HL-60 (cell line): ENCODE data around the gene CPTP.

ENCODE experiments used
- DNase-seq, 2 experiments: peaks; one replicate each; pipeline ENCODE4 v3.0.0-alpha.2; 2010 to 2020; ENCODE audit warnings: low read depth in 1 of 2, low spot score in 1 of 2
- H3K27ac ChIP-seq: fragments of 250-450 bp; sonication (Bioruptor Pico); replicated peaks from 2 replicates; pipeline ENCODE4 v1.5.1; 2020; ENCODE audit warnings: mild to moderate bottlenecking, moderate library complexity
- H3K27me3 ChIP-seq: fragments of 250-450 bp; sonication (Bioruptor Pico); 2 replicates; pipeline ENCODE4 v1.5.1; 2021; ENCODE audit warnings: mild to moderate bottlenecking, moderate library complexity; ENCODE audit not compliant: insufficient read depth, poor library complexity, severe bottlenecking
- H3K4me3 ChIP-seq: replicated peaks from 2 replicates; pipeline ENCODE4 v1.5.1; 2011; ENCODE audit warnings: mild to moderate bottlenecking, control low read depth, low read length; ENCODE audit not compliant: insufficient read depth
- GABPA ChIP-seq: IDR thresholded peaks from 2 replicates; pipeline ENCODE4 v1.6.1; 2012; ENCODE audit warnings: low read depth
- POLR2AphosphoS5 ChIP-seq: IDR thresholded peaks from 2 replicates; pipeline ENCODE4 v1.6.1; 2012; ENCODE audit warnings: low read depth
- SPI1 ChIP-seq: IDR thresholded peaks from 2 replicates; pipeline ENCODE4 v1.6.1; 2012; ENCODE audit warnings: low read depth, mild to moderate bottlenecking, borderline replicate concordance
- TF ChIP-seq, protein P1 (sequence below): IDR thresholded peaks from 2 replicates; pipeline ENCODE4 v1.6.1; 2012; ENCODE audit warnings: low read depth; ENCODE audit not compliant: insufficient replicate concordance
- TF ChIP-seq, protein P2 (sequence below): IDR thresholded peaks from one replicate; pipeline ENCODE4 v1.5.1; 2011; ENCODE audit warnings: low read length, control low read depth, inconsistent platforms; ENCODE audit not compliant: insufficient read depth

The CPTP gene

DNA sequence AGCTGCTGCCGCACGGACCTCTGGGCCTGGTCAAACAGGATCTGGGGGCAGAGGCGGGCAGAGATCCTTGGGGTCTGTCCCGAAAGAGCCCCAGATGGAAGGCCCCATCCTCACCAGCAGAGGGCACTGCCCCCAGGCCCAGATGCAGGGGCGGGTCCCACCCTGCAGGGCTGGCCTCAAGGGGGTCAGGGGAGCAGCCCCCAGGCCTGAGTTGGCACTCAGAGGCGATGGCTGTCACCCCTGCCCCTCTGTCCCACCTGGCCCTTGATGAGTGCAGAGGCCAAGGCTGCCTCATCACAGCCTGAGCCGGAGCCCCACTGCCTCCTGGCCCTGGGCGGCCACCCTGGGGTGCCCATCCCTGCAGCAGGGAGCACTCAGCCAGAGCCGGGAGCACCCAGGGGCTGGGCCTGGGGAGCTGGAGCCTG is 22.6 kb upstream of the CPTP start:
- TF ChIP-seq POLR2AphosphoS5 (no peak), SPI1 (no peak), GABPA (no peak)
- TF ChIP-seq, protein P1, sequence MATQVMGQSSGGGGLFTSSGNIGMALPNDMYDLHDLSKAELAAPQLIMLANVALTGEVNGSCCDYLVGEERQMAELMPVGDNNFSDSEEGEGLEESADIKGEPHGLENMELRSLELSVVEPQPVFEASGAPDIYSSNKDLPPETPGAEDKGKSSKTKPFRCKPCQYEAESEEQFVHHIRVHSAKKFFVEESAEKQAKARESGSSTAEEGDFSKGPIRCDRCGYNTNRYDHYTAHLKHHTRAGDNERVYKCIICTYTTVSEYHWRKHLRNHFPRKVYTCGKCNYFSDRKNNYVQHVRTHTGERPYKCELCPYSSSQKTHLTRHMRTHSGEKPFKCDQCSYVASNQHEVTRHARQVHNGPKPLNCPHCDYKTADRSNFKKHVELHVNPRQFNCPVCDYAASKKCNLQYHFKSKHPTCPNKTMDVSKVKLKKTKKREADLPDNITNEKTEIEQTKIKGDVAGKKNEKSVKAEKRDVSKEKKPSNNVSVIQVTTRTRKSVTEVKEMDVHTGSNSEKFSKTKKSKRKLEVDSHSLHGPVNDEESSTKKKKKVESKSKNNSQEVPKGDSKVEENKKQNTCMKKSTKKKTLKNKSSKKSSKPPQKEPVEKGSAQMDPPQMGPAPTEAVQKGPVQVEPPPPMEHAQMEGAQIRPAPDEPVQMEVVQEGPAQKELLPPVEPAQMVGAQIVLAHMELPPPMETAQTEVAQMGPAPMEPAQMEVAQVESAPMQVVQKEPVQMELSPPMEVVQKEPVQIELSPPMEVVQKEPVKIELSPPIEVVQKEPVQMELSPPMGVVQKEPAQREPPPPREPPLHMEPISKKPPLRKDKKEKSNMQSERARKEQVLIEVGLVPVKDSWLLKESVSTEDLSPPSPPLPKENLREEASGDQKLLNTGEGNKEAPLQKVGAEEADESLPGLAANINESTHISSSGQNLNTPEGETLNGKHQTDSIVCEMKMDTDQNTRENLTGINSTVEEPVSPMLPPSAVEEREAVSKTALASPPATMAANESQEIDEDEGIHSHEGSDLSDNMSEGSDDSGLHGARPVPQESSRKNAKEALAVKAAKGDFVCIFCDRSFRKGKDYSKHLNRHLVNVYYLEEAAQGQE = no peak
- TF ChIP-seq, protein P2, sequence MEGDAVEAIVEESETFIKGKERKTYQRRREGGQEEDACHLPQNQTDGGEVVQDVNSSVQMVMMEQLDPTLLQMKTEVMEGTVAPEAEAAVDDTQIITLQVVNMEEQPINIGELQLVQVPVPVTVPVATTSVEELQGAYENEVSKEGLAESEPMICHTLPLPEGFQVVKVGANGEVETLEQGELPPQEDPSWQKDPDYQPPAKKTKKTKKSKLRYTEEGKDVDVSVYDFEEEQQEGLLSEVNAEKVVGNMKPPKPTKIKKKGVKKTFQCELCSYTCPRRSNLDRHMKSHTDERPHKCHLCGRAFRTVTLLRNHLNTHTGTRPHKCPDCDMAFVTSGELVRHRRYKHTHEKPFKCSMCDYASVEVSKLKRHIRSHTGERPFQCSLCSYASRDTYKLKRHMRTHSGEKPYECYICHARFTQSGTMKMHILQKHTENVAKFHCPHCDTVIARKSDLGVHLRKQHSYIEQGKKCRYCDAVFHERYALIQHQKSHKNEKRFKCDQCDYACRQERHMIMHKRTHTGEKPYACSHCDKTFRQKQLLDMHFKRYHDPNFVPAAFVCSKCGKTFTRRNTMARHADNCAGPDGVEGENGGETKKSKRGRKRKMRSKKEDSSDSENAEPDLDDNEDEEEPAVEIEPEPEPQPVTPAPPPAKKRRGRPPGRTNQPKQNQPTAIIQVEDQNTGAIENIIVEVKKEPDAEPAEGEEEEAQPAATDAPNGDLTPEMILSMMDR = peak; percentile 7
- Histone ChIP-seq H3K27me3 (no peaks in the 10 kb centered on the region), H3K4me3 (no peak overlapping the region), H3K27ac (no peak overlapping the region)
- DNase-seq = no peak

DNA sequence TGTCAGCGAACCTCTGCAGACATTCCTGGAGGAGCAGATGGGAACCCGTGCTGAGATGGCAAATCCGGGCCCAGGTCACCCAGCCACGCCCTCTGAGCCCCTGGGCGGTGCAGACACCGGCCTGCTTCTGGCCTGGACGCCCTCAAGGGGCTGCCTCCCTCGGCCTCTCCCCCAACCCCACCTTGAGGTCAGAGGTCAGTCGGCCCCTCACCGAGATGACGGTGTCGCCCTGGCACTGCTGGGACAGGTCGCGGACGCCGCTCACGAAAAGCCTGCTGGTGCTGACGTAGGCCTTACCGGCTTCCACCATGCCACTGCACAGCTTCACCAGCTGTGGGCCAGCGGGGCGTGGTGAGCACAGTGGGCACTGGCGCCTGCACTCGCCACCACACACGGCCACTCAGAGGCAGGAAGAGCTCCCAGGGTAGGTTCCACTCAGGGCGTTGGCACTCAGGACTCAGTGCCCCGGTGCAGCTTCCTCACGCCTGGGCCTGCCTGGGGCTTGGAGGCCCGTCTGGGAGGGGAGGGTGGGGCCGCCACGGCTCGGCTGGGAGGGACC is 21.6 kb upstream of the CPTP start:
- no peak overlapping the region for H3K4me3 ChIP-seq
- H3K27ac ChIP-seq = no peak overlapping the region
- DNase-seq = no peak
- no peaks in the 10 kb centered on the region for H3K27me3 ChIP-seq
- no peak for TF ChIP-seq GABPA
- TF ChIP-seq, protein P2 = no peak
- TF ChIP-seq SPI1 = no peak
- TF ChIP-seq, protein P1 = no peak
- TF ChIP-seq POLR2AphosphoS5 = no peak

DNA sequence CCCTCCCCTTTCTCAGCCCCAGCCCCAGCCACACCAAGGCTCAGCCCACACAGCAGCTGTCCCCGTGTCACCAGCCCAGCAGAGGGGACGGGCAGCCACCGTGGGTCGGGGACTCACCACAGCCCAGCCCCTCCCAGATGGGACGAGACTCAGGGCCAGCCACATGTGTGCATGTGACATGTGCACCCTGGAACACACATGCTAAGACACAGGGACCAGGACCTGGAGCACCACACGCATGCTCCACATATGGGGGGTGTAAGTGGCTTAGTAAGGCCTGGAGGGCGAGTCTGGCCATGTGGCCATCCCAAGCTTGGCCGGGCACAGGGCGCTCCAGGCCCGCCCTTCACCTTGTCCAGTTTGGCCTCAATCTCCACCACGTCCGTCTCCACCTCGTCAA is 20.9 kb upstream of the CPTP start:
- H3K27ac ChIP-seq = no peak overlapping the region
- no peak for TF ChIP-seq POLR2AphosphoS5
- TF ChIP-seq, protein P1 = no peak
- TF ChIP-seq SPI1 = no peak
- no peak for TF ChIP-seq GABPA
- TF ChIP-seq, protein P2 = no peak

More for the DNA sequence above, 20.9 kb upstream of the CPTP start:
- no peak for DNase-seq
- Histone ChIP-seq H3K4me3 (no peak overlapping the region), H3K27me3 (no peaks in the 10 kb centered on the region)
